NCI-H345 treated with DMSO at 0.1 percent for 48 hours (cell line): Measurements from ENCODE around the gene LRRC3B.

Experiments used
- DNase-seq: peaks from one replicate; lab custom pipeline; 2025; ENCODE audit not compliant: unreplicated experiment; lab: John Stamatoyannopoulos, UW

LRRC3B gene

DNA sequence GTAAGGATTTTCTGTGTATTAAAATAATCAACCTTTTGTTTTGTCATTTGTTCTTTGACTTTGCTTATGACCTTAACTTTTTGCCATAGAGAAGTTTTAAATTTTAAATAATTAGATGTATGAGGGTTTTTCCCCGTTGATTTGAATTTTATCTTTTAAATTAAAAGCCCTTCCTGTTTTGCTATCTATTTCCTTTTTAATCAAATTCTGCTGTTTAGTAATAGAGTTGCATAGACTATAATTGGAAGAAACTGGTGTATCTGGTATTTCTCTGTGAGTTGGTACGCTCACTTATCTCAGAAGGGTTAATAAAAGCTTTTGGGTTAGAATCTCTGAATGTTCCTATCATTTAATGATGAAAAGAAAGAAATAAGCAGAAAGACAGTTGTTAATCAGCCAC is 82.2 kb downstream of the LRRC3B start:
- no peak for DNase-seq

GRCh38 chr3:26708501-26708900 is 85.9 kb downstream of the LRRC3B start:
- DNase-seq = no peak

DNA sequence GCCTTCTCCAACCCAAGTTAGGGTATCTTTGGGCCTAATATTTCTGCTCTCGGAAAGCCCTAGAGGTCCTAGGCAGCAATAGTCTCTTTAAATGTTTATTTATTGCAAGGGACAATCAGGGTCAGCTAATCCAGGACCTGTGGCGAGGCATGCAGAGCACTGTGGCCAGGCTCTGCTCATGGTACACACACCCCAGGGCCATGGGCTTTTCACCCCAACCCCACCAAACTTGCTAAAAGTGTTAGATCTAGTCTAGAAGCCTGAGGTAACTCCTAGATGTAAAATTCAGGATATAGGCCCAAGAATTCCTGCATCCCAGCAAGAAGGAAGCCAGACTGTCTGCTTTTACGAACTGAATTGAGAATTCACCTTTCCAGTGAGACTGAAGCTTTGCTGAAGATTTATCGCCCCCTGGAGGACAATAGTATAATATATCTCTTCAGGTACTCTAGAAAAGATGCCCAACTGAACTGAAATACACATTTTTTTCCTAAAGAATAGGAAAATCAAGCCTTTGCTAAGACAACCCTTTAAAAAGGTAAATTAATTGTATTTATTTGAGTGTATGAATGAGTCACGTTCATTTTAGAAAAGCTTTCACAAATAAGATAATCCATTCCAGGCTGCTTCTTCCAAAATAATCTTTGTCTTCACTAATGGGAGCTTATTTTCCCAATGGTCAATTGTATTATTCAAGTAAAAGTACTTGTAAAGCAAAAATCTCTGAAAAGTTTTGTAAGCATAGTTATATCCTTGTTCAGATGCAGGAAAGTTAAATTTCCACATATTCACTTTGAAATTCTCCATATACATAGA is 89.8 kb downstream of the LRRC3B start:
- DNase-seq = peak; percentile 33

GRCh38 chr3:26713091-26713490 is 90.5 kb downstream of the LRRC3B start:
- DNase-seq = no peak

GRCh38 chr3:26714485-26714884 is 91.9 kb downstream of the LRRC3B start:
- no peak for DNase-seq

- DNase-seq = no peak
These were observed 92.9 kb downstream of the LRRC3B start for GRCh38 chr3:26715431-26715830.

- no peak for DNase-seq
These were observed 95.7 kb downstream of the LRRC3B start for GRCh38 chr3:26718315-26718714.

GRCh38 chr3:26719134-26719533 is 96.6 kb downstream of the LRRC3B start:
- no peak for DNase-seq

DNA sequence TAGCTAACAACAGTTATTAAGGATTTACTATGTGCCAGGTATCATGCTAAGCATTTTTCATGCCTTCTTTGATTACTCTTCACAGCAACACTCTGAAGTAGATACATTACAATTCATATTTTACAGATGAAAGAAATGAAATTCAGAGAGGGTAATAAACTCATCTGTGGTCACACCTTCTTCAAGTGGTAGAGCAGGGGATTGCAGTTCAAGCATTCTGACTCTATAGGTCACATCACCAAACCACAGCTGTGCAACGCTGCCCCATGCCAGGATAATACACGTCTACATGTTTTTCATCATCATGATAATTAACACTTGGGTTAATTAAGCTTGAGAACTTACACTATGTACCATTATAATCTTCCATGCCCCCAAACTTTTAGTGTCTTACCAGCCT is 98.5 kb downstream of the LRRC3B start:
- no peak for DNase-seq

- no peak for DNase-seq
These were observed 109.3 kb downstream of the LRRC3B start for GRCh38 chr3:26731843-26732242.

DNA sequence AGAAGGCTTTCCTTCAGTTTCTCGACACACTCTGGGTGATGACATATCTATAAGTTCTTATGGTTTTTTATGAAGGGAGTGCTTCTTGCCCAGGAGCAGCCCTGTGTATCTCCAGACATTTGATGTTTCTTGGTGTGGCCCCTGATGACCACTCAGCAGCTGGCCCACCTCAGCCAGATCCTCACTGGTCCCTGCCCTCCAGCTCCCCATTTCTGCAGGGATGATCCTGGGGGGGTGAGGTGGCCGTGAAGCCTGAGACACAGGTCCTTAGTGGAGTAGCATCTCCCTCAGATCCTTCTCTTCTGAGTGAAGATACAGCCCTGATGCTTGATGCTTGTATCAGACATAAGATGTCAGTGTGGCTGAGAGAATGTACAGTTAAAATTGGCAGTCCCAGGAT is 127.7 kb downstream of the LRRC3B start:
- no peak for DNase-seq

GRCh38 chr3:26752466-26752865 is 129.9 kb downstream of the LRRC3B start:
- no peak for DNase-seq

DNA sequence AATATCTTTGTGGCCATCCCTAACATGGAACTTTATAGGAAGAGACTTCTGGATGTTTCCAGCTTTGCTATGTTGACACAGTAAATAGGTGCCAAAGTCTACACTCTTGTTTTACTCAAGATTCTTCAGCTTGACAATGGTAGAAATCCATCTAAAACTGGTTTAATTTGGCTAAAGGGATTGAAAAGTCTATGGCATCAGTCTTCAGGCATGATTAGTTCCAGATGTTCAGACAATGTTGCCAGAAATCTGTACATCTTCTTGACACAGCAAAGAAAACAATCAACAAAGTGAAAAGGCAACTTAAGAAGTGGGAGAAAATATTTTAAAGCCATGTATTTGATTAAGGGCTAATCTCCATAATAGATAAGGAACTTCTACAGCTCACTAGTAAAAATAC is 130.5 kb downstream of the LRRC3B start:
- DNase-seq = no peak

DNA sequence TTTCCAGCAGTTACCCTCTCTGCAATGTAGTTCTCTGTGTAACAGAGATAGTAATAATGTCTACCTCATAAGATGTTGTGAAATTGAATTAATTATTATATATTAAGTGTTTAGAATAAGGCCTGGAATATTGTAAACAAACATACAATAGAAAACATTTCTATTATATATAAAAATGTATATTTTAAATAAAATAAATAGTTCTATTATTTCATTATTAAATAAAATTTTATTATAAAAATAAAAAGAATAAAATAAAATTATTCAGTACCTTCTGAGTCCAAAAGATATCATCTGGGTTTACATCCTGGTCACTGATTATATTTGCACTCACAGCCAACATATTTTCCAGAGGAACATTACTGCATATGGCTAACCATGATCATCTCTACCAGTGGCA is 135.4 kb downstream of the LRRC3B start:
- no peak for DNase-seq
